Esophagus squamous epithelium (tissue), 5 donors: Measurements from ENCODE around the gene JPH3. TPM values are rescaled to one million over a fixed set of nuclear protein-coding genes. Genes with fewer than 3 reads are reported as not detected.

Experiments
- DNase-seq: peaks from one replicate; lab custom pipeline; 2025; lab: John Stamatoyannopoulos, UW
- H3K27ac ChIP-seq, 4 donors: fragments of 200-600 bp; sonication (generic); one replicate each; pipeline ENCODE4 v1.5.1; 2016 to 2019; ENCODE audit warnings: mild to moderate bottlenecking in 1 of 4
- H3K27me3 ChIP-seq, 4 donors: fragments of 200-600 bp; sonication (generic); 1 replicate in 3 of 4; 2 replicates in 1 of 4; pipeline versions ENCODE4 v1.5.1 to v1.6.0; 2017 to 2021; ENCODE audit warnings: antibody characterized with exemption in 1 of 4
- H3K36me3 ChIP-seq, 3 donors: fragments of 200-600 bp; sonication (generic); one replicate each; pipeline ENCODE4 v1.5.1; 2016 to 2019
- H3K4me1 ChIP-seq, 3 donors: fragments of 200-600 bp; sonication (generic); one replicate each; pipeline ENCODE4 v1.5.1; 2017 to 2019
- H3K4me3 ChIP-seq, 4 donors: fragments of 200-600 bp; sonication (generic); 1 replicate in 3 of 4; 2 replicates in 1 of 4; pipeline ENCODE4 v1.5.1; 2016 to 2019; ENCODE audit warnings: mild to moderate bottlenecking in 2 of 4, moderate library complexity in 1 of 4
- H3K9me3 ChIP-seq, 3 donors: fragments of 200-600 bp; sonication (generic); one replicate each; pipeline ENCODE4 v1.5.1; 2016 to 2019
- POLR2A ChIP-seq, 4 donors: fragments of 450-650 bp; IDR thresholded peaks; one replicate each; pipeline ENCODE4 v1.6.1; 2017; ENCODE audit warnings: antibody characterized with exemption in 4 of 4, mild to moderate bottlenecking in 4 of 4, moderate library complexity in 3 of 4
- WGBS, 2 donors: methylation state at CpG; one replicate each; pipeline ENCODE4 v1.1.5; 2018; 5-methylcytosine and 5-hydroxymethylcytosine counted together
- intact Hi-C: fragments of 100-400 bp; cut with DNase I; formaldehyde crosslinking; loops from one replicate; pipeline ENCODE4 v1.15.0; 2022
- total RNA-seq, 4 donors: library from RNA; depleted of rRNA; stranded (reverse); fragments of >200 nt; gene quantifications; one replicate each; pipeline ENCODE4 v1.1.0, GENCODE V29; 2016
- TF ChIP-seq, protein P1 (sequence below), 6 experiments: fragments of 450-650 bp in 4 of 6; fragments of 200-600 bp in 2 of 6; sonication (generic) in 2 of 6; IDR thresholded peaks; one replicate each; pipeline ENCODE4 v1.5.1; 2016 to 2019; ENCODE audit warnings: antibody characterized with exemption in 6 of 6, mild to moderate bottlenecking in 4 of 6, moderate library complexity in 4 of 6
- donor health status: DM: yes; HTN: yes; CAD: no.

Gene JPH3
- total RNA-seq, 4 donors from 2014 or later = 0.29 to 0.76 (median 0.45) TPM; not detected in 1

- TF ChIP-seq POLR2A (IDR thresholded peaks at IDR 0.05) = no peak
- TF ChIP-seq, protein P1, sequence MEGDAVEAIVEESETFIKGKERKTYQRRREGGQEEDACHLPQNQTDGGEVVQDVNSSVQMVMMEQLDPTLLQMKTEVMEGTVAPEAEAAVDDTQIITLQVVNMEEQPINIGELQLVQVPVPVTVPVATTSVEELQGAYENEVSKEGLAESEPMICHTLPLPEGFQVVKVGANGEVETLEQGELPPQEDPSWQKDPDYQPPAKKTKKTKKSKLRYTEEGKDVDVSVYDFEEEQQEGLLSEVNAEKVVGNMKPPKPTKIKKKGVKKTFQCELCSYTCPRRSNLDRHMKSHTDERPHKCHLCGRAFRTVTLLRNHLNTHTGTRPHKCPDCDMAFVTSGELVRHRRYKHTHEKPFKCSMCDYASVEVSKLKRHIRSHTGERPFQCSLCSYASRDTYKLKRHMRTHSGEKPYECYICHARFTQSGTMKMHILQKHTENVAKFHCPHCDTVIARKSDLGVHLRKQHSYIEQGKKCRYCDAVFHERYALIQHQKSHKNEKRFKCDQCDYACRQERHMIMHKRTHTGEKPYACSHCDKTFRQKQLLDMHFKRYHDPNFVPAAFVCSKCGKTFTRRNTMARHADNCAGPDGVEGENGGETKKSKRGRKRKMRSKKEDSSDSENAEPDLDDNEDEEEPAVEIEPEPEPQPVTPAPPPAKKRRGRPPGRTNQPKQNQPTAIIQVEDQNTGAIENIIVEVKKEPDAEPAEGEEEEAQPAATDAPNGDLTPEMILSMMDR (IDR thresholded peaks at IDR 0.05) = no peak
- Histone ChIP-seq H3K36me3 (peaks cover 4 to 100% (median 37%) of the 10 kb centered on the region in 3 donors), H3K27me3 (no peaks in the 10 kb centered on the region), H3K27ac (no peak overlapping the region), H3K9me3 (no peaks in the 10 kb centered on the region), H3K4me3 (no peak overlapping the region), H3K4me1 (peaks cover 0 to 10% (median 0%) of the 10 kb centered on the region in 3 donors)
- intact Hi-C loops = no loop called here
- DNase-seq = no peak
- 86% methylated on average over 18 to 22 of the region's 25 CpGs for WGBS, 2 donors
These were observed 142.6 kb downstream of the JPH3 start for GRCh38 chr16:87744750-87745514.

- Histone ChIP-seq H3K27me3 (no peaks in the 10 kb centered on the region), H3K4me1 (peaks cover 0 to under 1% (median 0%) of the 10 kb centered on the region in 3 donors), H3K4me3 (no peak overlapping the region), H3K9me3 (no peaks in the 10 kb centered on the region), H3K27ac (no peak overlapping the region), H3K36me3 (peaks cover 13 to 100% (median 48%) of the 10 kb centered on the region in 3 donors)
- 78 to 91% methylated on average over 7 of the region's 8 CpGs for WGBS, 2 donors
- no peak for DNase-seq
- intact Hi-C loops = no loop called here
- TF ChIP-seq POLR2A (IDR thresholded peaks at IDR 0.05) = no peak
- TF ChIP-seq, protein P1 (IDR thresholded peaks at IDR 0.05) = no peak
These were observed 143.9 kb downstream of the JPH3 start for GRCh38 chr16:87746178-87746577.

Other genes with a start within 250 kb of the JPH3 start
- 10 to 100 TPM; 18.3 to 43.7 (median 21.2) TPM for gene FBXO31, start 218.7 kb upstream of the JPH3 start, total RNA-seq
- gene MAP1LC3B, start 210.2 kb upstream of the JPH3 start, total RNA-seq = 10 to 100 TPM; 14.2 to 38.0 (median 24.4) TPM
- 10 to 100 TPM in 3 of 4 donors, 1 to 10 TPM in 1; 8.3 to 19.6 (median 14.7) TPM for gene ZCCHC14, start 109.5 kb upstream of the JPH3 start, total RNA-seq
- 10 to 100 TPM; 16.2 to 29.4 (median 21.5) TPM for gene KLHDC4, start 163.5 kb downstream of the JPH3 start, total RNA-seq